Tibial nerve (tissue), 4 donors: ENCODE data around the gene CDH13.

ENCODE experiments used
- EP300 ChIP-seq, 2 donors: sonication (generic); formaldehyde crosslinking; IDR thresholded peaks; one replicate each; pipeline ENCODE4 v1.6.1; 2017; ENCODE audit warnings: antibody characterized with exemption in 2 of 2, mild to moderate bottlenecking in 1 of 2
- POLR2A ChIP-seq, 2 donors: fragments of 450-650 bp; IDR thresholded peaks; one replicate each; pipeline ENCODE4 v1.6.1; 2017; ENCODE audit warnings: antibody characterized with exemption in 2 of 2, mild to moderate bottlenecking in 2 of 2, moderate library complexity in 2 of 2
- TF ChIP-seq, protein P1 (sequence below), 5 experiments: fragments of 200-600 bp in 3 of 5; fragments of 450-650 bp in 2 of 5; sonication (generic) in 3 of 5; IDR thresholded peaks; one replicate each; pipeline ENCODE4 v1.5.1; 2016 to 2019; ENCODE audit warnings: antibody characterized with exemption in 5 of 5, mild to moderate bottlenecking in 3 of 5, moderate library complexity in 2 of 5

DNA sequence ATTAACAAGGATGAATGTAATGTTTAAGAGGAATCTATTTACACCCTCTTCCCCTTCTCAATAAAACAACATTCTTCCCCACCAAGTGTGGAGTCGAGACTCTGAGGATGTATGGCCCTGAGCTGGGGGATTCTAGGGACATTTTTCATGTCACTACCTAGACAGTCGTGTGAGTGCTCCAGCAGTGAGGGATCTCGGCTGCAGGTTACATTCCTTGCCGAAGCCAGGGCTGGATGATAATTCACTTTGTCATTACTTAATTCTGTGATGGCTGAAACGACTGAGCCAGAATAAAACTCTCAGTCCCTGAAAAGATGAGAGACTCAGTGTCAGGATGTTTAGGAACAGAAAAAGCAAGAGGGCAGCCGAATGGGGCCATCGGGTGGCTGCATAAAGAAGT lies 1074.1 kb downstream of the CDH13 start:
- TF ChIP-seq, protein P1, sequence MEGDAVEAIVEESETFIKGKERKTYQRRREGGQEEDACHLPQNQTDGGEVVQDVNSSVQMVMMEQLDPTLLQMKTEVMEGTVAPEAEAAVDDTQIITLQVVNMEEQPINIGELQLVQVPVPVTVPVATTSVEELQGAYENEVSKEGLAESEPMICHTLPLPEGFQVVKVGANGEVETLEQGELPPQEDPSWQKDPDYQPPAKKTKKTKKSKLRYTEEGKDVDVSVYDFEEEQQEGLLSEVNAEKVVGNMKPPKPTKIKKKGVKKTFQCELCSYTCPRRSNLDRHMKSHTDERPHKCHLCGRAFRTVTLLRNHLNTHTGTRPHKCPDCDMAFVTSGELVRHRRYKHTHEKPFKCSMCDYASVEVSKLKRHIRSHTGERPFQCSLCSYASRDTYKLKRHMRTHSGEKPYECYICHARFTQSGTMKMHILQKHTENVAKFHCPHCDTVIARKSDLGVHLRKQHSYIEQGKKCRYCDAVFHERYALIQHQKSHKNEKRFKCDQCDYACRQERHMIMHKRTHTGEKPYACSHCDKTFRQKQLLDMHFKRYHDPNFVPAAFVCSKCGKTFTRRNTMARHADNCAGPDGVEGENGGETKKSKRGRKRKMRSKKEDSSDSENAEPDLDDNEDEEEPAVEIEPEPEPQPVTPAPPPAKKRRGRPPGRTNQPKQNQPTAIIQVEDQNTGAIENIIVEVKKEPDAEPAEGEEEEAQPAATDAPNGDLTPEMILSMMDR (IDR thresholded peaks at IDR 0.05) = no peak
- no peak for TF ChIP-seq POLR2A (IDR thresholded peaks at IDR 0.05)
- no peak for TF ChIP-seq EP300 (IDR thresholded peaks at IDR 0.05)
